ENCODE data around the gene CNR2.

DNA sequence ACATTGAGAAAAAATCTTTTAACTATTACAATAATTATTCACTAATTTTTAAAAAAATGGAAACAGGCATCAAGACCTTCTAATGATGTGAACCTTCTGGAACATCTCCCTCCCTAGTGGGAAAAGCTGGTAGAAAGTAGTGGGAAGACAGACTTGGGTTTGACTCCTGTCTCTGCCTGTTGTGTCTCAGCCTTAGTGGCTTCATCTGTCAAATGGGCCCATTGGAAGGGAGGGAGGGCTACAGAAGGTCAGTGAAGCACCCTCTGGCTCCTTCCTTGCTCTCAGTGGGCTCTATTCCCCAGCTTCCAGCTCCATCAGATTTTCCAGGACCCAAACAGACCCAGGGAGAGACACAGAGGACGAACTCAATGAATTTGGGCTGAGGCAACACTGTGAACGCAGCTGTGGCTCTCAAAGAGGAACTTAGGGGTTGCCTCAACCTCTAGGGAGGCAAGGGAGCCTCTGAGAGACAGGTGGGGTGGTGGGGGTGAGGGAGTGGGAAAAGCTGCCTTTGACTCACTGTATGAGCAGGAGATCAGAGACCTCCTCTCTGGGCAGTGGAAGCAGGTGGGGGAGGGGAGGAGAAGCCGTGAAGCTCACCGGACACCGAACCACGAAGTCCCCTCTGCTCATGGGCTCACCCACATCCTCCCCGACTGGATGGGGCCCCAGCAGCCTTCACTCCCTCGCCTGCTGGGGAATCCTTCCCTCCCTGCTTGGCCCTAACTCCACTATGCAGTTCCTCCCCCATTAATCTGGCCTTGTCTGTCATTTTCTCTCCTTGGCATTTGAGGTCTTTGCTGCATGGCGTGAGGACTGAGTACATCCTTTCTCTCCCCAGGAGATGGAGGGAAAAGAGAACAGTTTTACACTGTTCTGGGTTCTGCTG, 4.5 kb downstream of the CNR2 start:
- TF ChIP-seq, protein P1, sequence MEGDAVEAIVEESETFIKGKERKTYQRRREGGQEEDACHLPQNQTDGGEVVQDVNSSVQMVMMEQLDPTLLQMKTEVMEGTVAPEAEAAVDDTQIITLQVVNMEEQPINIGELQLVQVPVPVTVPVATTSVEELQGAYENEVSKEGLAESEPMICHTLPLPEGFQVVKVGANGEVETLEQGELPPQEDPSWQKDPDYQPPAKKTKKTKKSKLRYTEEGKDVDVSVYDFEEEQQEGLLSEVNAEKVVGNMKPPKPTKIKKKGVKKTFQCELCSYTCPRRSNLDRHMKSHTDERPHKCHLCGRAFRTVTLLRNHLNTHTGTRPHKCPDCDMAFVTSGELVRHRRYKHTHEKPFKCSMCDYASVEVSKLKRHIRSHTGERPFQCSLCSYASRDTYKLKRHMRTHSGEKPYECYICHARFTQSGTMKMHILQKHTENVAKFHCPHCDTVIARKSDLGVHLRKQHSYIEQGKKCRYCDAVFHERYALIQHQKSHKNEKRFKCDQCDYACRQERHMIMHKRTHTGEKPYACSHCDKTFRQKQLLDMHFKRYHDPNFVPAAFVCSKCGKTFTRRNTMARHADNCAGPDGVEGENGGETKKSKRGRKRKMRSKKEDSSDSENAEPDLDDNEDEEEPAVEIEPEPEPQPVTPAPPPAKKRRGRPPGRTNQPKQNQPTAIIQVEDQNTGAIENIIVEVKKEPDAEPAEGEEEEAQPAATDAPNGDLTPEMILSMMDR (IDR thresholded peaks at IDR 0.05): no peak
- TF ChIP-seq POLR2A (IDR thresholded peaks at IDR 0.05): no peak
- TF ChIP-seq POLR2AphosphoS5 (IDR thresholded peaks at IDR 0.05): no peak

All from prostate gland (tissue), 2 donors.